Thymus (tissue), 2 donors: Measurements from ENCODE around the gene ACOT11. TPM values are rescaled to one million over a fixed set of nuclear protein-coding genes. Genes with fewer than 3 reads are reported as not detected.

ENCODE experiments used
- polyA plus RNA-seq: library from polyadenylated mRNA; stranded (reverse); fragments of 200-250 nt; gene quantifications from one replicate; pipeline ENCODE4 v1.2.3, GENCODE V29; 2013
- total RNA-seq: library from RNA; stranded (reverse); fragments of 120-200 nt; gene quantifications from one replicate; pipeline ENCODE4 v1.2.4, GENCODE V29; 2013
- donor health status: healthy.

The ACOT11 gene
- total and polyA plus RNA-seq, 2 donors = 1.2 to 1.3 TPM

Other genes starting within 250 kb of the ACOT11 start
- 36.8 TPM for gene SSBP3, start 141.8 kb upstream of the ACOT11 start, total RNA-seq
- 55.7 TPM for gene SSBP3, start 141.8 kb upstream of the ACOT11 start, polyA plus RNA-seq
- 0.47 TPM for gene FAM151A, start 75.3 kb downstream of the ACOT11 start, total RNA-seq
- 1.6 TPM for gene FAM151A, start 75.3 kb downstream of the ACOT11 start, polyA plus RNA-seq
- gene MROH7, start 93.6 kb downstream of the ACOT11 start, total RNA-seq = 0.24 TPM
- 1.1 TPM for gene MROH7, start 93.6 kb downstream of the ACOT11 start, polyA plus RNA-seq
- 19.9 TPM for gene TTC4, start 167.6 kb downstream of the ACOT11 start, total RNA-seq
- 20.6 TPM for gene TTC4, start 167.6 kb downstream of the ACOT11 start, polyA plus RNA-seq
- gene PARS2, start 216.3 kb downstream of the ACOT11 start, total RNA-seq = 4.4 TPM
- 2.3 TPM for gene PARS2, start 216.3 kb downstream of the ACOT11 start, polyA plus RNA-seq